IPS-18c (cell line): ENCODE results near the gene UNC80.

Source experiments
- H3K4me3 ChIP-seq: 2 replicates; pipeline ENCODE4 v1.7.0; 2013; ENCODE audit warnings: low read depth, mild to moderate bottlenecking, low read length, moderate library complexity; ENCODE audit not compliant: insufficient read depth
- H3K9me3 ChIP-seq: one replicate; pipeline ENCODE4 v1.6.1; 2013; ENCODE audit warnings: mild to moderate bottlenecking, low read length, moderate library complexity; ENCODE audit not compliant: control insufficient read depth, insufficient read depth

Gene UNC80

GRCh38 chr2:210027608-210028007 is 256.0 kb downstream of the UNC80 start:
- H3K4me3 ChIP-seq = no peak overlapping the region

DNA sequence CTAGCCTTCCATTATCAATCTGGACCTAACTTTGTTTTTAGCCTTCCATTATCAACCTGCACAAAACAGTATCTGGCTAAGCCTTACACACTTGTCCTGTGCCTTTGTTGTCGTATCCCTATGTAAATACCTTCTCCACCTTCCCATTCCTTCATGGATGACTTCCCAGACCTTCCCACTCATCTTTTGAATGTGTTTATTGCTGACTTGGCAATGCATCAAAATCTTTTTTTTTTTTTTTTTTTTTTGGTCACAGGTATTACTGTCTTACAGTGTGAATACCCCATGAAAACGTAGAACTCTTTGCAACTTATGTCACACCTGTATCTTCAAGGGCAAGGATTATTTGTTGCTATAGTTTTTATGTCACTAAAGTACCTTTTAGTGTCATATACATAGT is 256.5 kb downstream of the UNC80 start:
- Histone ChIP-seq H3K9me3 (no peaks in the 10 kb centered on the region), H3K4me3 (no peak overlapping the region)

More at GRCh38 chr2:210027608-210028007, 256.0 kb downstream of the UNC80 start:
- no peaks in the 10 kb centered on the region for H3K9me3 ChIP-seq

DNA sequence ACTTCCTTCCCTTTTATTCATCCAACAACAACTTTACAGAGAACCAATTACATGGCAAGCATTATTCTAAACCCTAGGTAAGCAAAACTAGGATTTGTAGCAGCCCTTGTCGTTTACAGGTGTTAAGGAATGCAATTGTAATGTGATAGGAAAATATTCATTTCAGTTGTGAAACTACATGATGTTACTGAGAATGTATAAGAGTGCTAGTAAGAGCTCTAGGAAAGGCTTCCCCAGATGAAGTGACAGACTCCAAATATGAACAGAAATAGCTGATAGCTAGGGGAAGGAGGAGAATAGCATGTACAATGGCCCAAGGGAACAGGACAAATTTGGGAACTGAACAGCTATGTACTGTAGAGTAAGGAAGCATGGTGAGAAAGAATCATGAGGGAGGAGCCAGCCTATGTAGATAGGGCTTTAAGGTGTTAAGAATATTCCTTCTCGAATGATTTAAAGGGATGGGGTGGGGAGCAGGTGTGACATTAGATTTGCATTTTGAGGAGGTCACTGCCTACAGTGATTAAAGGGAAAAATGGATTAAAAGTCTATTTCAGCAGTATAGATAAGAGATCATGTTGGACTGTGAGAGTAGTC is 262.6 kb downstream of the UNC80 start:
- H3K9me3 ChIP-seq = no peaks in the 10 kb centered on the region
- no peak overlapping the region for H3K4me3 ChIP-seq

DNA sequence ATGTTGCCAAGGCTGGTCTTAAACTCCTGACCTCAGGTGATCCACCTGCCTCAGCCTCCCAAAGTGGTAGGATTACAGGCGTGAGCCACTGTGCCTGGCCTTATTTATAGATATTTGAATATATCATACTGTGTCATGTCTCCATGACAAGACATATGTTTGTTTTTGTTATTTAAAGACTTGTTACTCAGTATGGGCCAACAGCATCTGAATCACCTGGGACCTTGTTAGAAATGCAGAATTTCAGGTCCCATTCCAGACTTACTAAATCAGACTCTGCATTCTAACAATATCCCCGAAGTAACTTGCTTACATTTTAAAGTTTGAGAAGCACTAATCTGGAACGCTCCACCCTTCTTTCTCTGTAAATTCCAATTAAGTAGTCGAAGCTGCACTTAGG is 264.0 kb downstream of the UNC80 start:
- Histone ChIP-seq H3K9me3 (no peaks in the 10 kb centered on the region), H3K4me3 (no peak overlapping the region)

GRCh38 chr2:210038078-210038477 is 266.4 kb downstream of the UNC80 start:
- Histone ChIP-seq H3K9me3 (no peaks in the 10 kb centered on the region), H3K4me3 (no peak overlapping the region)

DNA sequence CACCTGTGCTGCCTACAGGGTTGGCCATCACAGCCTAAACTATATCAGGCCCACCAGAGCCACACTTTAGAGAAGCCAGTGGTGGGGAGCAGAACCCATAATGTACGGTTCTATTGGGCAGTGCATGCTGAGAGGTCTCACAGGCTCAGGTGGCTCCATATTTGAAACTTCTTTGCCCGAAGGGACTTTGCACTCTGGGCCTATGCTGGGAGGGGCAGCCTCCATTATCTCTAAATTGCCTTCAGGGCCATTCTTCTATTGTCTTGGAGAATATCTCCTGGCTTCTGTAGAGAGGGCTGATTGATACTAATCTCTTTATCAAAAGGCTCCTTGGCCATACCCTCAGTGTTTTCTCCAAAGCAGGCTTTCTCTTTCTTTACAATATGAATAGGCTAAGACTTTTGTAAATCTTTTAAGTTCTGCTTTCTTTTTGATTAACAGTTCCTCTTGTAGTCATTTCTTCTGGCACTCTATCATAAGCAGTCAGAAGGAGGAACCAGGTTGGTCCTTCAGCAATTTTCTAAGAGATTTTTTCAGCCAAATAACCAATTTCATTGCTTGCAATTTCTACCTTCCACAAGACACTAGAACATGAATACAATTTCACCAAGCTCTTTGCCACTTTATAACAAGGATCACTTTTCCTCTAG is 275.3 kb downstream of the UNC80 start:
- Histone ChIP-seq H3K9me3 (no peaks in the 10 kb centered on the region), H3K4me3 (no peak overlapping the region)
